ENCODE data around the gene SMARCAL1.
"Not testable (repeated sequence)": the region's sequence is repeated elsewhere in the genome, so short reads cannot be mapped to it uniquely, and the experiment has no call there.

Gene SMARCAL1

DNA sequence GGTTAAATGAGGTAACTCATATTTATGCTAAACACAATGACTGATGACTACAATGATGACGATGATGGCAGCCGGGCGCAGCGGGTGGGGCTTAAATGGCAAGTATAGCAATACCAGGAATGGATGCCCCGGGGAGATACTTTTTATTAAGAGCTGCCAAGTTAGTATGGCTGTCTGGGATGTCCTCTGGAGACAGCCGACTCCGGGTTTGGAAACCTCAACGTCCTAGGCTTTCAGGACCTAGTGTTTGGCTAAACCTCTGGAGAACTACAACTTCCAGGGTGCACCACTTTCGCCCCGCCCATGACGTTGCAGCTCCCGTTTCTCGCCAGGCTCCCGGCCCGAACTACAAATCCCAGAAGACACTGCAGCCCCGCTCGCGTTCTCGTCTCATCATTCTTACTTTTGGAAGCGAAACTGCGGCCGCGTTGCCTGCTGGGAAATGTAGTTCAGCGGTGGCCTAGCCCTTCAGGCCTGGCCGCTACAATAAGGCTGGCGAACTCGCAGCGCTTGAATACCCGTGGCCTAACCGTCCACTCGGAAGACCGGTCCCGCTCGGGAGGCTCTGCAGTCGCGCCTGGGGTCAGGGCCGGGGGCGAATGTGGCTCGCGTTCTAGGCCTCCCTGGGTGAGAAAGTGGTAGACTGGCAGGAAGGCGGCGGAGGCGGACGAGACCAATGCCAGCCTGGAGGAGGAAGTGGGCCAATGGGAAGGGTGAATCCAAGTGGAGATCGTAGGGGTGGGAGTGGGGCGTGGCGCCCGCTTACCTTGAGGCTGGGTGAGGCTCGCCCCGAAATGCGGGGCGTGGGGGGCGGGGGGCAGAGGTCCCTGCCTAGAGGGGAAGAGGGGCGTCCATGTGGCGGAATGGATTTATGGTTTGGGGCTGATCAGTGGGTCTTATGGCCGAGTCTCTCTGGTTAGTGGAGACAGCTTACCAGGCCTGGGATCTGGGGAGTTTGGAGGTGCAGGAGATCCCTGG lies at the start of gene SMARCAL1:
SMARCAL1 (plus strand) TSS at position 463 of the 978 bp plus-strand sequence. CDS start 2,221 bp downstream, outside the sequence.
- DNase-seq (ENCODE audit: low spot score), result peak; percentile 99

GRCh38 chr2:216362730-216363129 lies 49.6 kb upstream of the SMARCAL1 start:
- no peak for DNase-seq (ENCODE audit: low spot score)

DNA sequence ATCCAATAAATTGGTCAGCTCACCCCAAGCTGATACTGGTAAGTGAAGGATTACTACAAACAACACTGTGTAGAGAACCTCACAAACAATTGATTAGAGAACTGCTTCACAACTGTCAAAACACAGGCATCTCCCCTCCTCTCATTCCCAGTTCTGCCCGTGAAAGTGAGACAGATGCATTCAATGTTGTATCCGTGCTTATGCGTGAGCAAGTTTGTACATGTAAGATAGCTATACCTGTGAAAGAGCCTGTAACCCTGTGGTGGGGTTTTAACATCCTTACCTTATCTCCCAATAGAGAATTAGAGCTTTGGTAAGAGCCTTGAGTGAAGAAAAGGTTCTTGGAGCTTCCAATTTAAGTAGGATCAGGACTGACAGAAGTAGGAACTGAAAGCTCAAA lies 49.1 kb upstream of the SMARCAL1 start:
- no peak for DNase-seq (ENCODE audit: low spot score)

DNA sequence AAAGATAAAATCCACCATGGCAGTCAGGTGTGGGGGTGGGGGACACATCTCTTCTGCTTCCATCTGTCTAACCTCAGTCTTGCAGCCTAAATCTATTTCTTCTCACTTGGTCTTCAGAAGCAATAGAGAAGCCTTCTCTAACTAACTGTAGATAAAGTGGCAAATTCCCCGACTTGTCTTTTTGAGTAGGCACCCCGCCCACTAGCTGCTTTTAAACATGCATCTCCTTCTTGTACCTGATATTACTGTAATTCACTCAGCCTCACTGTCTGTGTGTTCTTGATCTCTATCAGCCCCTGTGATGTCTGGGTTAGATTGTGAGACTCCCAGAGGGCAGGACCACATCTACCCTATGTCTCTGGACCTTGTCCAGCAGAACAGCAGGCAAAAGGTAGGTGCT lies 46.8 kb upstream of the SMARCAL1 start:
- peak; percentile 55 for DNase-seq (ENCODE audit: low spot score)

DNA sequence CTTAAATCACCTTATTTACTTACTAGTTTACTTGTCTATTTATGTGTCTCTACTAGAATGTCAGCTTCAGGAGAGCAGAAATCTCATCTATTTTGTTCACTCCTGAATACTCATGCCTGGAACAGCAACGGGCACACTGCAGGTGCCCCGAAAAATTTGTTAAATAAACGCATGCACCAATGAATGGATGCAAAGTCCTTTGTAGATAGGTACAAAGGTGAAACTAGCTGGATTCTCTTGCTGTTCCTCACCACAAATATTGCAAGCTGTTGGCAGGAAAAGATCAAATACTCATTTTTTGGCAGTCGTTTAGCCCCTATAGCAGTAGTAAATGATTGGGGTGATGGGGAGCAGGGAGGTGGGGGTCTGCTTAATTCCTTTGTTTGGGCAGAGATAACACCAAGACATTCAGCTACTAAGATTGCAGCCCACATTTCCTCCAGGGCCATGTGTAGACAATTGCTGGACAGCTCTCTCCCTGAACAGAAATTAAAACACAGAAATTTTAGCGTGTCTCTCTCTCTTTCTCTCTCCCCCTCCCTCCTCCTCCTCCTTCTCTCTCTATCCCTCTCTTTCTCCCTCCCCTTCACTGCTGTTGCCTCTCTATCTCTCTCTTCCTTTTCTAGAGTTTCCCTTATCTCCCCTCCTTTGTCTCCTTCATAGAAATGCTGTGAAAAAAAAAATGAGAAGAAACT lies 45.4 kb upstream of the SMARCAL1 start:
- DNase-seq (ENCODE audit: low spot score), result no peak

- no peak for DNase-seq (ENCODE audit: low spot score)
These were observed 42.5 kb upstream of the SMARCAL1 start for GRCh38 chr2:216369821-216370220.

GRCh38 chr2:216370961-216371712 lies 41.1 kb upstream of the SMARCAL1 start:
- DNase-seq (ENCODE audit: low spot score), result no peak

GRCh38 chr2:216371721-216372702 lies 40.3 kb upstream of the SMARCAL1 start, which contains the start of gene MARCHF4:
MARCHF4 (minus strand) TSS chr2:216372483; CDS start chr2:216370260, 2,223 bp downstream.
- DNase-seq (ENCODE audit: low spot score), result peak; percentile 64

DNA sequence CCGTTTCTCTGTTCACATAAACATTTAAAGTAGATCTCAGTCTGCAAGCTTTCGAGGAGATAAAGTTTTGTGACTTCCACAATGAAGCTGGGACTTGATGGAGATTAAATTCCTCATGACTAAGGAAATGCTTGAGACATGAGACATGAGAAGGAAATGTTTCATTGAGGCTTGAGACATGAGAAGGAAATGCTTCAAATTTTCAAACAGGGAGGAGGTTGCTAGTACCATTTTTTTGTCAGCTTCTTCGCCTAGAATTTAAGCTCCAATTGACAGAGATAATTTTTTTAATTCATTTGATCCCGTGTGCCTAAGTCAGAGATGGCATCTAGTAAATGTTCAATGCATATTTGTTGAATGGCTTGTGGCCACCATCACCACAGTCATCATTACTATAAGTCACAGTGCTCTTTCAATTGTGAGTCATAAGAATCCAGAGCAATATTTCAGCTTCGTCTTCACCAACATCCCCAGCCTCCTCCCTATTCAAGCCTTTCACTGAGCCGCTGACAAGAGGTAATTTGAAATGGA lies 39.5 kb upstream of the SMARCAL1 start:
- peak; percentile 58 for DNase-seq (ENCODE audit: low spot score)

DNA sequence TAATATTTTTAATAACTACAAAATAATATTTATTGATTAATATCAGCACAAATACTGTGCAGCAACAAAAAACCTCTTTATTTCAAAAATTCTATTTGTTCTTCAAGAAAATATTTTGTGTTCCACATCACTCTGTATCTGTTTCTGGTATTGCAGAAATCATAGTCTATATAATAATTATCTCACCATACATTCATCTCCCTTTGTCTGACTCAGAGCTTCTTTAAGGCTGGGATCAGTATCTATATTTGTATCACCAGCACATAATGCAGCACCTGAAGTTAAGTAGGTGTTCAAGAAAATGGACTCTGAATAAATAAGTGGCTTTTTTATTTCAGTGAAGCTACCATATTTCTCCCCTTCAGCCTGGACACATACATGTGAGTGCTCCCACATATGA lies 38.4 kb upstream of the SMARCAL1 start:
- DNase-seq (ENCODE audit: low spot score), result no peak

DNA sequence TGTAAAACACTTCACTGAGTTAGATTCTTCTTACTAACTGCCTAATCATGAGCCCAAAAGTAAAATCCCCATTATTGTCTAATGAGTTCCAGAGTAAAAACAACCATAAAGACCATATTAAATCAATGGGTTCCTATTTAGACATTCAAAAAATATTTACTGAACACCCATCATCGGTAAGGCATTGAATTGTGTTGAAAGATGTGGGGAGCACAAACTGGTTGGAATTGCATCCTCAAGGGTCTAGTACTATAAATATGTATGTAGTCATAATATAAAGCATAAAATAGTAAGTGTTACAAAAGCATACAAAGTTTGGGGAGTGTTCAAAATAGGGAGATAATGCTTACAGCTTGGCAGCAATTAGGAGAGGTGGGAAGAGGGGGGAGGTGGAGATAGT lies 37.0 kb upstream of the SMARCAL1 start:
- no peak for DNase-seq (ENCODE audit: low spot score)

DNA sequence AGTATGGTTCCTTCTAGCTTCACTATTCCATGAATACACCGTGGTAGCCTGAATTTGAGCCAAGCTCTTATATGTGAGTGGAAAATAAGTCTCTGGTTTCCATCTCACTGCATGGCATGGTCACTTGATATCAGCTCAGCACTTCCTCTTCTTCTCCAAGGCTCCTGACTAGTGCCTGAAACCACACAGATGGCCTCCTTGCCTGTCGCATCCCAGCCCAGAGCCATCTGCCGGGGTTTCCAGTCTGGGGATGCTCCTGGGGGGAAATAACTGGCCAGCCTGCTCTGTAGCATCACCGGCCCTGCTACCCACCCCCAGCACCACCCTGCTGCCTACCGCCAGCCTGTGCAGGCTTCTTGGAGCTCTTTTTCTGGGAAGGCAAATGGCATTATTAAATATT lies 32.3 kb upstream of the SMARCAL1 start:
- no peak for DNase-seq (ENCODE audit: low spot score)

DNA sequence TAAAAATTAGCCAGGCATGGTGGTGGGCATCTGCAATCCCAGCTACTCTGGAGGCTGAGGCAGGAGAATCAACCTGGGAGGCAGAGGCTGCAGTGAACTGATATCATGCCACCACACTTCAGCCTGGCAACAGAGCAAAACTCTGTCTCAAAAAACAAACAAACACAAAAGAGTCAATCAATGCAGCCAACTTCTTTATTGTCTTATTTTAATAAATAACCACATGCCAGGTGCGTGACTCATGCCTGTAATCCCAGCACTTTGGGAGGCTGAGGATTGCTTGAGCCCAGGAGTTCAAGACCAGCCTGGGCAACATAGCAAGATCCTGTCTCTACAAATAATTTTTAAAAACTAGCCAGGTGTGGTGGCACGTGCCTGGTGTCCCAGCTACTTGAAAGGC lies 27.9 kb upstream of the SMARCAL1 start:
- not testable (repeated sequence) for DNase-seq (ENCODE audit: low spot score)

DNA sequence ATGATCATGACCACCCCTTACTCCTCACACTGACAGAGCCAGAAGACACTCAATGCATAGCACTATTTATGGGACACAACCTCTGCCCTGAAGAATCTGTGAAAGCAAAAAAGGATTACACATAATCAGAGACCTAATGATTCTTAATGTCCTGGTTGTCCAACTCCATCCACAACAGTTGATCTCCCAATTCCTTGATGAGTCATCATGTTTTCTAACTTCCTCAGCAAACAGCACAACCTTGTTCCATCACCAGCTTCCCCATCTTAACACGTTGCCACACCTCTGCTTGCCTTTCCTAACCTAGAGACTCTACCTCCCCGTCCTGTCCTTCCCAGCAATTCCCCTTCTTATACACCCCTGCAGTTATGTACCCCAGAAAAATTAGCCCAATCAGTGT lies 26.8 kb upstream of the SMARCAL1 start:
- DNase-seq (ENCODE audit: low spot score), result no peak

- no peak for DNase-seq (ENCODE audit: low spot score)
These were observed 25.0 kb upstream of the SMARCAL1 start for GRCh38 chr2:216387262-216387661.

DNA sequence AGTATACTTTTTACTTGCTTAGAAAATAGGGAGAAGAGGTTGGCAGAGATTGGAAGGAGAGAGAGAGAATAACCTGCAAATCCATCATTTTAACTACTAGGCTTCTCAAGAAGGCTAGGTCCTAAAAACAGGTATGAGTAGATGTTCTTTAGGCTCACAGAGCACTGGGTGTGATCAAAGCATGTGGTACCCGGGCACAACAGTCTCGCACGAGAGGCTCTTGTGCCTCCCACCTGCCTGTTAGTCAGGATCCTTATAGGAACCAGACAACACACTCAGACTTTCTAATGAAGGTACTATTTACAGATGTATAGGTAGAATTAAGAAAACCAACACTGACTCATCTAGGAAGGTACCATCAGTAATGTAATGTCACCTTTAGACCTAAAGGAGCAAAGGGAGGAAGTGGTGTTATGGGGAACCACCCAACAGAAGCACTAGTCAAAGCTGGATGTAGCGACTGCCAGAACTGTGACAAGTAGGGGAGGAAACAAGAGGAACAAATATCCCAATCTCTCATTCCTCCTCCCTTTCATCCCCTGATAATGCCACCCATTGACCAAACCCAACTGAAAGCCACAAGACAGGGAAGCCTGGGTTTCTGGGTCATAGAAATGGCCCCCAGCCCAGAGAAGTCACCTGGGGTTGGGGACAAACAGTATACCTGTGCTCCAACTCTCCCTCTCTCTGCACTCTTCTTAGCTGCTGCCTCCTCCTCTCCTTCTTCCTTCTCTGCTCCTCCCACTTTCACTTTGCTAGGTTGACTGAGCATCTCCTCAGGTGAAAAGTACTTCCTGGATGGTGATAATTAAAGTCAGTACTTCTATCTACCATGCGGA lies 24.0 kb upstream of the SMARCAL1 start:
- DNase-seq (ENCODE audit: low spot score), result no peak

- DNase-seq (ENCODE audit: low spot score), result peak; percentile 36
These were observed 22.7 kb upstream of the SMARCAL1 start for GRCh38 chr2:216389570-216389969.

DNA sequence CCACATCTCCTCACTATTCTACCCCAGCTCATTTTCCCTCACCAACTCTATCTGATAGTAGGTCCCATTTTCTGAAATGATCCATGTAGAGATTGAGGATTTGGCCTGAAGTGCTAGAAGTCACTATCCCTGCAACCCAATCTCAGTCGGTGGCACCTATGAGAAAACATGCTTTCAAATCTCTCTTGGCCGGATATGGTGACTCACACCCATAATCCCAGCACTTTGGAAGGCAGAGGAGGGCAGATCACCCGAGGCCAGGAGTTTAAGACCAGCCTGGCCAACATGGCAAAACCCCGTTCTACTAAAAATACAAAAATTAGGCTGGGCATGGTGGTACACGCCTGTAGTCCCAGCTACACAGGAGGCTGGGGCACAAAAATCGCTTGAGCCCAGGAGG lies 20.9 kb upstream of the SMARCAL1 start:
- DNase-seq (ENCODE audit: low spot score), result no peak

DNA sequence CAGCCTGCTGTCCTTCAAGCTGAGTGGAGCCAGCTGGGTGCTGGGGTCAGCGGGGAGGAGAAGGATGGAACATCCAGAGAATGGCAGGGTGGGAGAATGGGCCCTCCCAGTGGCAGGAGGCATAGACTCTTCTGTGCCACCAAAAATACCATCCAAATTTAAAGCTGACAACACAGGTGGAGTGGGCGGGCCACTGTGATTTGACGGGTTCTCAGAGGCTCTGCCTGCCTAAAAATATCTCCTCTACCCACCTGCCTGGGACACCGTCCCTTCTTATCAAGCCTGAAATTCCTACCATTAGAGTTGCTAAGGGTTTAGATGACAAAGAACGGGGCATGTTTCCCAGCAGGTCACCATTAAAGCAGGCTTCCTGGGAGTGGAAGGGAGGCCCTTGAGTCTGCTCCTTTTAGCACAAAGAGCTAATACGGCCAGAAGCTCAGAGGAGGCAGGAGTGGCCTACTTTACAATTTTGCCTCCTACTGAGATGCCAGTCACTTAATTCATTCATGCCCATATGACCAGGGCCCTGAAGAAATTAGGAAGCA lies 20.2 kb upstream of the SMARCAL1 start:
- peak; percentile 51 for DNase-seq (ENCODE audit: low spot score)

Data from putamen (tissue), 1 donor.